T-helper 1 cell (primary cell): ENCODE results near the gene MTMR2.

Experiments
- DNase-seq, 5 donors: peaks; one replicate each; pipeline ENCODE4 v3.0.0-alpha.2; 2012 to 2020

Gene MTMR2

DNA sequence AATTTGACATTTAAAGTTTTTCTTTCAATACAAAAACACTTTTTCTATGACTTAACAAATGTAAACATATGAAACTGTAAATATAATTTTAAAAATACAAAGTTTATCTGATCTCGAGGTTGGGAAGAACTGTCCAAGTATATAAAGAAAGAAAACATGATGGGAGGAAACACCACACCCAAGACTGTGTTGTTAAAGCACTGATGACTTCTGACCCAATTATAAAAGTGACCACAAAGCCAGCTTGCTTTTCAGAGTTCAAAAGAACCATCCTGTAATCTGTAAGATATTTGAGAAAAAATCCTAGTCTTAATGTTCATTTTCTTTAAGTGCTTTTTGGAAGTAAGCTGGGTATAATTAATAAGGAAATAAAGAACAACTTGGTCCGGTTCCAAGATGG lies 118.0 kb downstream of the MTMR2 start:
- no peak for DNase-seq

DNA sequence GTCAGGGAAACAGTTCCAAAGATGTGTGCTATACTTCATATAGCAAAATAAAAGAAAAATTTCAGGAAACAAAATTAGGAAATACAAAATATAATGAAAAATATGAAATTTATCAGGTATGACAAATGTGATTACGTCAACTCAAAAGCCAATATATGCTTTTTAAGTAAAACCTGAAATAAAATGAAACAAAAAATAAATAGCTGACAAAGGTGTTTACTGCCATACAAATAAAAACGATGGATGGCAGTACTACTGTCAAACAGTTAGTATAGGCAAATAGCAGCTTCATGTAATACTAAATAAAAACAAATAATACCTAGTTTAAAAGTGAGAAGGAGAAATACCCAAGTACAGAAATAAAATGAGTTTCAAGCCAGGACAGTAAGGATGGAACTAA lies 119.9 kb downstream of the MTMR2 start:
- DNase-seq = no peak

DNA sequence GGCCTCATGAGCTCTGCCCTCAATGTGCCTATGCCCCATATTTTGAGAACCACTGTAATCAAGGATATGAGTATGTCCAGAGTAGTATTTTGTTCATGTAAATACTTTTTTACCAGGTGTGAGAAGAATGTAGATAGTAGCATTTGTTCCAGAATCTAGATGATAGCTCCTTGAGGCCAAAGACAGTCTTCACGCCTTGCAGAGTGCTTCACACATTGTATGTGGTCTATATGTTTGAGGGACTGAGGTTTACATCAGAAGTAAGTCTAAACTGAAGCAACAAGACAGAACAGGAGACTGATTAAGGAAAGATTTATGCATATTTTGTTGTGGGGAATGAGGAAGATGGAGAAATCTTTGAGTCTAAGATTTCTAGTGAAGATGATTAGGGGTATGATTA lies 121.1 kb downstream of the MTMR2 start:
- no peak for DNase-seq

DNA sequence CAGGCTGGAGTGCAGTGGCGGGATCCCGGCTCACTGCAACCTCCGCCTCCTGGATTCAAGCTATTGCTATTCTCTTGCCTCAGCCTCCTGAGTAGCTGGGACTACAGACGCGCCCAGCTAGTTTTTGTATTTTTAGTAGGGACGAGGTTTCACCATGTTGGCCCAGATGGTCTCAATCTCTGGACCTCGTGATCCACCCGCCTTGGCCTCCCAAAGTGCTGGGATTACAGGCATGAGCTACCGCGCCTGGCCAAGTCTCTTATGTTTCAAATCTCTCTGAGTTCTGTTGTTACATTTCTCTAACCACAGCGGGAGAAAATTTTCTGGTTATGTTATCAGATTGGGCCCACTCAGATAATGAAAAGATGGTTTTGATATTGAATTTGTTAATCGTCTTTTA lies 123.5 kb downstream of the MTMR2 start:
- DNase-seq = no peak

DNA sequence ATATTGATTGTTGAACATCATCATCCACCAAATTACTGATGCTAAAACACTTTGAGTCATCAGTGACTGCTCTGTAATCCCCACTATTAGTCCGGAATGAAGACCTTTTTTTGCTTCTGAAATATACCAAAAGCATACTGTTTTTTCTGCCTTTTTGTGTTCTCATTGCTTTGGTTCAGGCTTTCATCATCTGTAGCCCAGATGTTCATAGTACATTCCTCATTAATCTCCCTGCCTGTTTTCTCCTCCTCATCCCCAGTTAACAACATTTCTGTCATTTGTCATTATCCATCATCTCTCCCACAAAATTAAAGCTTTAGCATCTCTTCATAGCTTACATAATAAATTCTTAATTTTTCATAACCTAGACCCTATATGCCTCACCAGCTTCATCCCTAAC lies 124.4 kb downstream of the MTMR2 start:
- DNase-seq = no peak

GRCh38 chr11:95796501-95796900 lies 127.4 kb downstream of the MTMR2 start:
- no peak for DNase-seq

- no peak for DNase-seq
Measured at GRCh38 chr11:95795627-95796295, 128.1 kb downstream of the MTMR2 start.

- no peak for DNase-seq
Measured at GRCh38 chr11:95794086-95794485, 129.8 kb downstream of the MTMR2 start.

DNA sequence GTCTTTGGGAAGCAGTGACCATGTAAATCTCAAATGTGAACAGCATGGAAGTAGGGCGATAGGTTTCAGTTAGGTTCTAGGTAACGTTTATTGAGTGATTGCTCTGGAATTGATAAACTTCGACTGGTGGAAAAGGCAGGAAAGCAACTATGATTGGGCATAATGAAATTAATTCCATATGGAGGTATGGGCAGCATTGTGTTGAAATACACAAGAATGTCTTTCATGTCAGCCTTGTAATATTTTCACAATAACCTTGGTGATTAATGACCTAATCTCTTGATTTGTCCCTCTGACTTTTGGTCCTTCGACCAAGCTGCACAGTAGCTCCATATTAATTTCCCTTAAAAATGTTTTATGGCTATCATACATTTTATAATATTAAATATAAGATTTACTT lies 130.8 kb downstream of the MTMR2 start:
- no peak for DNase-seq

GRCh38 chr11:95792700-95793099 lies 131.2 kb downstream of the MTMR2 start:
- no peak for DNase-seq

GRCh38 chr11:95792200-95792599 lies 131.7 kb downstream of the MTMR2 start:
- no peak for DNase-seq

GRCh38 chr11:95791709-95792033 lies 132.2 kb downstream of the MTMR2 start:
- no peak for DNase-seq

DNA sequence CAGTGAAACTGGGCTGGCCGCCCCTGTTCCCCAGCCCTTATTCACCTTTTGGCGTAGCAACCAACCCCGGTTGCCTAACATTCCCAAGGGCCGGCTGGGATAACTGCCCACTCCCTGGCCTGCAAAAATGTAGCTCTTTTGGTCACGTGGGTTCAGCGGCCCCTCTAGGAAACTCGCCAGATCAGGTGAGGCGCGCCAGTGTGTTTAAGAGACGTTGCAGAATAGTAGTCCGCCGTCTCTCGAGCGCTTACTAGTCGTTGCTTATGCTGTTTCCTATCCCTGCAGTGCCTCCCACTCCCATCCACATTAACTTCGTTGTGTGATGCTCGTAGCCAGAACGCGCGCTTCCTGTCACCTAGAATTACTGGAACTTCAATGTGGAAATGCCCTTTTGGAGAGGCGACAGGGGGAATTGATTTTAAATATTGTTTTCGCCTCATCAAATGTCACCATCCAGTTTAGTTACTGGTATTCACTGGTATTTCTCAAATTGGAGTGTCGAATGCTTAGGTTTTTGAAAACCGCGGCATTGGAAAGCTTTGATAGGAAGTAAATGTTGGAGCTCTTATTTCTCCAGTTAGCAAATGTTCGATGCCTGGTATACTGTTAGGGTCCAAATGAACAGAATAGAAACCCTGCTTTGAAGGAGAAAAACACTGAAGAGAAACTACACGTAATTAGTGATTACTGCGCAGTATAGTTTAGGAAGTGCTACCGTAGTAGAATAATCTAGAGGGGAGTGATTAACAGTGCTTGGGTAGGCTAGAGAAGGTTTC lies 132.8 kb downstream of the MTMR2 start:
- DNase-seq = peak in 4 of 5 donors; percentile 25 to 68 (median 40)

DNA sequence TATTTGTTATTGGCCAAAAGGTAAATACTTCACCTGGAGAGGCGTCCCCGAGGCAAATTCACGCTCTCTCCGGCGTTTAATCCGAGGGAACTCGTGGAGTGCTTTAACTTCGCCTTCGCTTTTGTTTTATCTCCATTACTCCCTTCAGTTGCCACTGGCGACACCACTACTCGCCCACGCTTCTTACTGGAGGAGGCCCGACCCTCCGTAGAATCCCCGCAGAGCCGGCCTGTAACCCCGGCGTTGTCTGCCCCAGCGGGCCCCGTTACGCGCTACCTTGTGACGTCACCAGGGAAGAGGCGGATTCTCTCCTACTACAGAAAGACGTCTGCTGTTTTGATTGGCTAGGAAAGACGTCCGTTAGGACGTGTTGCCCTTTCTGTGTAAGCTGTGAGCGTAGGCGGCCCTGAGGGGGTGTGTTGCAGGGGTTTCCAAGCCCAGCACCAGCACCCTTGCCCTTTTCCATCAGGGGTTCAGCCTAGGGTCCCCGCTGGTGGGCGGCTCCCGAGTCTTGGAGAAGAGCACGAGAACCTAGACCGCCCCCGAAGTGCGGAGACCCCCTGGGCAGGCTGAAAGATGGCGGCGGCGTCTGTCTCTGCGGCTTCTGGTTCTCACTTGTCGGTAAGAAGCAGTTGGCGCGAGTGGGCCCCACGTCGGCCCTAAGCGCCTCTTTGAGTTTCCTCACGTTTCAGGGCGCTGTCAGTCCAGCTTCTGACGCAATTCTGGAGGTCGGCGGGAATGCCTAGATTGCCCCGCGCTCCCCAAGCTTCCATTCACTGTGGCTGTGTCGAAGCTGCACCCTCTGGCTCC lies 133.6 kb downstream of the MTMR2 start, which contains the start of gene CEP57:
Gene CEP57 (plus strand): TSS at position 376 of the 810 bp plus-strand sequence. CDS start 201 bp downstream, at position 577.
- peak; percentile 76 to 98 (median 88) for DNase-seq

GRCh38 chr11:95789506-95790122 lies 134.3 kb downstream of the MTMR2 start, which contains the start of gene FAM76B:
Gene FAM76B (minus strand): TSS chr11:95789782. CDS start chr11:95789478, 304 bp downstream.
- DNase-seq = peak; percentile 96 to 100 (median 96)

DNA sequence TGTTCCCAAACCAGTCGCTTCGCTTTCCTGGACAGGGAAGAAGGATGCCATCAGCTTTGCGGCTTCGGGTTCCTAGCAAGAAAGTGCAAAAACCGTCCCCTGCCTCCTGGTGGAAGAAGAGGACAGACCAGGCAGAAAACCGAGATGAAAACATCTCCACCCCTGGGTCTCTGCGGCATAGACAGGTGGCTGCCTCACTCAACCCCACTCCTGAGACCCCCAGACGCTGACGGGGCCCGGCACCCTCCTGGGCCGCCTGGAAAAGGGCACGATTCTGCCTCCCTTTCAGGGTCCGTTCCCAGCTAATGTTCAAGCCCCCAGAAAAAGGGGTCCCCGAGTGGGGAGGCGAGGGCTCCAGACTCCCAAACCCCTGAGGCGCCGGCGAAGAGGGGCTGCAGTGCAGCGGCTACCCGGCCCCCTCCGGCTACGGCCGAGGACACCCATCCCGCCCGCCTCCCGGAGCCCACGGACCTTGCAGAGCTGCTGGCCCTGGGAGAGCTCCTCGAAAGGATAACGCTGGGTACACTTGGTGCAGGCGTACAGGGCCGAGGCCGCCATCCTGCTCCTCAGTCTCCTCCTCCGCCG lies 134.9 kb downstream of the MTMR2 start:
- DNase-seq = peak in 4 of 5 donors; percentile 11 to 41 (median 24)
